ENCODE data around the gene KICS2. TPM values are rescaled to one million over a fixed set of nuclear protein-coding genes. Genes with fewer than 3 reads are reported as not detected.

Gene KICS2
- total RNA-seq, 2 donors from 2014 or later = 6.8 to 18.2 TPM

- H3K36me3 ChIP-seq = no peaks in the 10 kb centered on the region
- H3K27ac ChIP-seq = no peak overlapping the region
- DNase-seq (ENCODE audit: low spot score) = no peak
- WGBS = 63% methylated on average over 1 of the region's 1 CpG
- no peak for TF ChIP-seq POLR2A (IDR thresholded peaks at IDR 0.05)
- no peak for TF ChIP-seq POLR2AphosphoS5 (IDR thresholded peaks at IDR 0.05)
- TF ChIP-seq CTCF (IDR thresholded peaks at IDR 0.05) = no peak
- H3K4me1 ChIP-seq (replicated peaks) = no peaks in the 10 kb centered on the region
- no peaks in the 10 kb centered on the region for H3K27me3 ChIP-seq (replicated peaks; ENCODE audit: insufficient read depth)
- H3K9me3 ChIP-seq = no peaks in the 10 kb centered on the region
- H3K4me3 ChIP-seq = no peak overlapping the region
- intact Hi-C loops (cut with DNase I) = loop anchor here (5.0 kb wide), 1 partner anchor 58 kb away; no protein-coding TSS in a partner anchor
Measured at GRCh38 chr12:64189530-64189929, 32.6 kb downstream of the KICS2 start.

GRCh38 chr12:64187794-64188193, 34.3 kb downstream of the KICS2 start:
- Histone ChIP-seq H3K4me3 (no peak overlapping the region), H3K27me3 (replicated peaks; ENCODE audit: insufficient read depth) (no peaks in the 10 kb centered on the region), H3K4me1 (replicated peaks) (no peaks in the 10 kb centered on the region), H3K27ac (no peak overlapping the region), H3K9me3 (no peaks in the 10 kb centered on the region), H3K36me3 (no peaks in the 10 kb centered on the region)
- no peak for DNase-seq (ENCODE audit: low spot score)
- intact Hi-C loops (cut with DNase I) = loop anchor here (5.0 kb wide), 1 partner anchor 60 kb away; no protein-coding TSS in a partner anchor
- TF ChIP-seq CTCF (IDR thresholded peaks at IDR 0.05) (no peak), POLR2AphosphoS5 (IDR thresholded peaks at IDR 0.05) (no peak), POLR2A (IDR thresholded peaks at IDR 0.05) (no peak)
- 75% methylated on average over 2 of the region's 2 CpGs for WGBS

GRCh38 chr12:64187370-64187769, 34.7 kb downstream of the KICS2 start:
- TF ChIP-seq POLR2A (IDR thresholded peaks at IDR 0.05) (no peak), CTCF (IDR thresholded peaks at IDR 0.05) (no peak), POLR2AphosphoS5 (IDR thresholded peaks at IDR 0.05) (no peak)
- Histone ChIP-seq H3K4me3 (no peak overlapping the region), H3K27ac (no peak overlapping the region), H3K4me1 (replicated peaks) (no peaks in the 10 kb centered on the region), H3K36me3 (no peaks in the 10 kb centered on the region), H3K27me3 (replicated peaks; ENCODE audit: insufficient read depth) (no peaks in the 10 kb centered on the region), H3K9me3 (no peaks in the 10 kb centered on the region)
- intact Hi-C loops (cut with DNase I) = loop anchor here (5.0 kb wide), 1 partner anchor 60 kb away; no protein-coding TSS in a partner anchor
- DNase-seq (ENCODE audit: low spot score) = no peak
- WGBS = 79% methylated on average over 3 of the region's 3 CpGs

- intact Hi-C loops (cut with DNase I) = loop anchor here (5.0 kb wide), 1 partner anchor 61 kb away; no protein-coding TSS in a partner anchor
- DNase-seq (ENCODE audit: low spot score) = no peak
Measured at GRCh38 chr12:64186789-64187188, 35.3 kb downstream of the KICS2 start.

More at GRCh38 chr12:64186789-64187188, 35.3 kb downstream of the KICS2 start:
- Histone ChIP-seq H3K4me1 (replicated peaks) (no peaks in the 10 kb centered on the region), H3K9me3 (no peaks in the 10 kb centered on the region), H3K4me3 (no peak overlapping the region), H3K27ac (no peak overlapping the region), H3K36me3 (no peaks in the 10 kb centered on the region), H3K27me3 (replicated peaks; ENCODE audit: insufficient read depth) (no peaks in the 10 kb centered on the region)
- 82% methylated on average over 2 of the region's 2 CpGs for WGBS
- no peak for TF ChIP-seq POLR2A (IDR thresholded peaks at IDR 0.05)
- TF ChIP-seq CTCF (IDR thresholded peaks at IDR 0.05) = no peak
- TF ChIP-seq POLR2AphosphoS5 (IDR thresholded peaks at IDR 0.05) = no peak
